HepG2 (cell line): Measurements from ENCODE around the gene DIP2C. TPM values are rescaled to one million over a fixed set of nuclear protein-coding genes. Genes with fewer than 3 reads are reported as not detected.

Source experiments
- CBX2 ChIP-seq, 2 experiments: fragments of 200-600 bp in 1 of 2; sonication (generic); formaldehyde crosslinking in 1 of 2; IDR thresholded peaks; 2 replicates each; pipeline versions ENCODE4 v1.7.0 to v1.8.1; 2018 to 2022; ENCODE audit warnings: low read depth in 2 of 2, low read length in 1 of 2, mild to moderate bottlenecking in 1 of 2, missing genetic modification reagents in 1 of 2
- CHD4 ChIP-seq: fragments of 200-600 bp; sonication (generic); IDR thresholded peaks from 2 replicates; pipeline ENCODE4 v1.7.0; 2017; ENCODE audit warnings: mild to moderate bottlenecking, low read length, borderline replicate concordance
- DR1 ChIP-seq: sonication (generic); formaldehyde crosslinking; IDR thresholded peaks from 2 replicates; pipeline ENCODE4 v1.8.0; 2021; ENCODE audit warnings: mild to moderate bottlenecking, missing genetic modification reagents, inconsistent platforms
- GTF3A ChIP-seq: sonication (generic); formaldehyde crosslinking; conservative IDR thresholded peaks from 2 replicates; pipeline ENCODE4 v1.4.0; 2020; ENCODE audit warnings: mild to moderate bottlenecking, missing genetic modification reagents
- HMG20A ChIP-seq: IDR thresholded peaks from 2 replicates; pipeline ENCODE4 v1.6.1; 2016; ENCODE audit warnings: borderline replicate concordance
- KDM2A ChIP-seq: sonication (generic); formaldehyde crosslinking; IDR thresholded peaks from 2 replicates; pipeline ENCODE4 v1.4.0; 2020; ENCODE audit warnings: low read depth, missing genetic modification reagents, borderline replicate concordance
- MEIS2 ChIP-seq: sonication (generic); formaldehyde crosslinking; IDR thresholded peaks from 2 replicates; pipeline ENCODE4 v1.9.0; 2021; ENCODE audit warnings: mild to moderate bottlenecking, missing genetic modification reagents
- MIXL1 ChIP-seq: IDR thresholded peaks from 2 replicates; pipeline ENCODE4 v1.6.1; 2016
- ONECUT2 ChIP-seq: sonication (generic); formaldehyde crosslinking; IDR thresholded peaks from 2 replicates; pipeline ENCODE4 v1.4.0; 2020; ENCODE audit warnings: missing genetic modification reagents
- SKIL ChIP-seq: sonication (generic); formaldehyde crosslinking; IDR thresholded peaks from 2 replicates; pipeline ENCODE4 v1.8.0; 2022; ENCODE audit warnings: missing genetic modification reagents, mild to moderate bottlenecking, moderate library complexity, borderline replicate concordance
- ZNF281 ChIP-seq: sonication (generic); formaldehyde crosslinking; IDR thresholded peaks from 2 replicates; pipeline ENCODE4 v1.4.0; 2020; ENCODE audit warnings: missing genetic modification reagents, borderline replicate concordance
- ZSCAN31 ChIP-seq: sonication (generic); formaldehyde crosslinking; IDR thresholded peaks from 2 replicates; pipeline ENCODE4 v1.5.0; 2020; ENCODE audit warnings: low read depth, mild to moderate bottlenecking, missing genetic modification reagents
- polyA plus RNA-seq, 8 experiments: library from polyadenylated mRNA; depleted of rRNA in 3 of 8; stranded (reverse) in 7 of 8; unstranded in 1 of 8; fragments of >200 nt; fragmentation: Illumina TruSeq in 4 of 8; extraction: Trizol in 4 of 8; gene quantifications; 2 replicates each; pipeline versions ENCODE4 v1.2.1 to v1.2.3, GENCODE V29; 2011 to 2016; ENCODE audit warnings: low read depth in 4 of 8, missing spikeins in 1 of 8, mixed read lengths in 1 of 8; ENCODE audit not compliant: insufficient read depth in 1 of 8
- total RNA-seq, 5 experiments: library from RNA; depleted of rRNA; stranded (reverse); fragments of >200 nt; fragmentation: Illumina TruSeq; extraction: Trizol; gene quantifications; 2 replicates each; pipeline ENCODE4 v1.2.3, GENCODE V29; 2016; ENCODE audit warnings: low read depth in 1 of 5

The DIP2C gene
- total and polyA plus RNA-seq, 2 of the 13 experiments (the other 11 are each of a cell fraction or from before 2014, with no cell fraction given), result 2.2 to 2.7 TPM

- TF ChIP-seq KDM2A (CRISPR knock-in tag) (0 out of 2 replicates have a peak, but pooled peaks have one; percentile 40), CHD4 (no peak; the same call in 1 of the 2 replicates), HMG20A (no peak), CBX2 (IDR thresholded peaks at IDR 0.05; ENCODE audit: low read depth, low read length) (no peak), CBX2 (CRISPR knock-in tag; IDR thresholded peaks at IDR 0.05; ENCODE audit: low read depth) (no peak), SKIL (CRISPR knock-in tag) (no peak), ZSCAN31 (CRISPR knock-in tag) (no peak), ONECUT2 (CRISPR knock-in tag) (0 out of 2 replicates have a peak, but pooled peaks have one; percentile 12), MIXL1 (CRISPR knock-in tag) (peak; percentile 76), ZNF281 (CRISPR knock-in tag) (peak; percentile 37; the same call in 1 of the 2 replicates), GTF3A (CRISPR knock-in tag) (no peak), DR1 (CRISPR knock-in tag) (no peak), MEIS2 (CRISPR knock-in tag) (peak; percentile 64; the same call in 1 of the 2 replicates)
Observed at GRCh38 chr10:649798-650440, 39.5 kb downstream of the DIP2C start (continued).
